Calu3 (cell line): ENCODE measurements around the gene KIRREL1. TPM values are rescaled to one million over a fixed set of nuclear protein-coding genes. Genes with fewer than 3 reads are reported as not detected.

Source experiments
- BruUV-seq: library from RNA; stranded (reverse); fragments of 400-500 nt; replicated peaks from 2 replicates; lab custom pipeline; 2021; lab: Mats Ljungman, UMichigan
- CTCF ChIA-PET: fragments of 300-600 bp; sonication (Branson Sonifier 250); formaldehyde crosslinking; loops from one replicate; lab custom pipeline; 2022; ENCODE audit warnings: antibody characterized with exemption; lab: Charles Lee
- DNase-seq: peaks from one replicate; pipeline ENCODE4 v3.0.0; 2022
- H3K27ac Mint-ChIP-seq: one replicate; pipeline ENCODE4 v1.8.0; 2022; ENCODE audit warnings: mixed read lengths; ENCODE audit not compliant: unreplicated experiment
- H3K27me3 Mint-ChIP-seq: one replicate; pipeline ENCODE4 v1.8.0; 2022; ENCODE audit warnings: mixed read lengths; ENCODE audit not compliant: unreplicated experiment
- H3K36me3 Mint-ChIP-seq: one replicate; pipeline ENCODE4 v1.8.0; 2022; ENCODE audit warnings: mild to moderate bottlenecking, moderate library complexity, mixed read lengths; ENCODE audit not compliant: insufficient read depth, unreplicated experiment
- H3K4me1 Mint-ChIP-seq: one replicate; pipeline ENCODE4 v1.8.0; 2022; ENCODE audit warnings: mild to moderate bottlenecking, low read depth, mixed read lengths; ENCODE audit not compliant: unreplicated experiment
- H3K4me3 Mint-ChIP-seq: one replicate; pipeline ENCODE4 v1.8.0; 2022; ENCODE audit warnings: mild to moderate bottlenecking, low read depth, moderate library complexity, mixed read lengths; ENCODE audit not compliant: unreplicated experiment
- H3K9me3 Mint-ChIP-seq: one replicate; pipeline ENCODE4 v1.8.0; 2022; ENCODE audit warnings: low read depth, mixed read lengths; ENCODE audit not compliant: unreplicated experiment
- CTCF ChIP-seq: fragments of 200-600 bp; IDR thresholded peaks from one replicate; pipeline ENCODE4 v1.8.0; 2022; ENCODE audit warnings: antibody characterized with exemption; ENCODE audit not compliant: unreplicated experiment
- intact Hi-C: fragments of 100-400 bp; cut with micrococcal nuclease; formaldehyde crosslinking; loops from one replicate; pipeline ENCODE4 v1.10.0; 2022; ENCODE audit not compliant: unreplicated experiment
- total RNA-seq: library from RNA; stranded (reverse); gene quantifications from 2 replicates; pipeline ENCODE4 v1.2.3, GENCODE V29; 2022

The KIRREL1 gene
- total RNA-seq, 1 experiment from 2014 or later, result 31.4 TPM

GRCh38 chr1:158148468-158148867 lies 155.0 kb downstream of the KIRREL1 start:
- DNase-seq, result no peak
- H3K27ac Mint-ChIP-seq, result peak overlapping the region; percentile 12
- peak overlapping the region; percentile 62 for H3K4me3 Mint-ChIP-seq
- intact Hi-C loops, result loop anchor here (5.0 to 10.0 kb wide), 2 partner anchors 39 to 176 kb away; no protein-coding TSS in a partner anchor
- H3K4me1 Mint-ChIP-seq, result peaks cover 14% of the 10 kb centered on the region
- CTCF ChIA-PET, result no interaction called here
- no TSS peak for BruUV-seq
- H3K36me3 Mint-ChIP-seq, result no peaks in the 10 kb centered on the region
- no peak for TF ChIP-seq CTCF
- H3K27me3 Mint-ChIP-seq, result peaks cover 61% of the 10 kb centered on the region
- peaks cover 4% of the 10 kb centered on the region for H3K9me3 Mint-ChIP-seq

GRCh38 chr1:158149175-158149574 lies 155.7 kb downstream of the KIRREL1 start:
- H3K4me1 Mint-ChIP-seq, result peaks cover 14% of the 10 kb centered on the region
- peak overlapping the region; percentile 62 for H3K4me3 Mint-ChIP-seq
- H3K27me3 Mint-ChIP-seq, result peaks cover 61% of the 10 kb centered on the region
- no peak for DNase-seq
- H3K27ac Mint-ChIP-seq, result peak overlapping the region; percentile 17
- peaks cover 4% of the 10 kb centered on the region for H3K9me3 Mint-ChIP-seq
- no TSS peak for BruUV-seq
- CTCF ChIA-PET, result interaction anchor here (1.1 kb wide), 1 partner anchor 25 kb away, joined by 4 read pairs; no protein-coding TSS in a partner anchor
- intact Hi-C loops, result loop anchor here (5.0 to 10.0 kb wide), 2 partner anchors 38 to 176 kb away; no protein-coding TSS in a partner anchor
- TF ChIP-seq CTCF, result no peak
- no peaks in the 10 kb centered on the region for H3K36me3 Mint-ChIP-seq

Other genes with a start within 250 kb of the KIRREL1 start
- 0.14 and 0.47 TPM in 2 replicates for gene FCRL2, start 216.5 kb upstream of the KIRREL1 start, total RNA-seq
- not detected in 2 replicates for gene FCRL1, start 173.5 kb upstream of the KIRREL1 start, total RNA-seq
- gene CD5L, start 151.8 kb upstream of the KIRREL1 start, total RNA-seq, result not detected in 2 replicates
- gene CD1D, start 187.2 kb downstream of the KIRREL1 start, total RNA-seq, result 0.76 and 0.86 TPM in 2 replicates